Measurements from ENCODE around the gene ERP44. TPM values are rescaled to one million over a fixed set of nuclear protein-coding genes. Genes with fewer than 3 reads are reported as not detected.

ERP44 gene
- polyA plus RNA-seq, 1 of the 3 experiments (the other 2 are of a cell fraction): 10.0 TPM

DNA sequence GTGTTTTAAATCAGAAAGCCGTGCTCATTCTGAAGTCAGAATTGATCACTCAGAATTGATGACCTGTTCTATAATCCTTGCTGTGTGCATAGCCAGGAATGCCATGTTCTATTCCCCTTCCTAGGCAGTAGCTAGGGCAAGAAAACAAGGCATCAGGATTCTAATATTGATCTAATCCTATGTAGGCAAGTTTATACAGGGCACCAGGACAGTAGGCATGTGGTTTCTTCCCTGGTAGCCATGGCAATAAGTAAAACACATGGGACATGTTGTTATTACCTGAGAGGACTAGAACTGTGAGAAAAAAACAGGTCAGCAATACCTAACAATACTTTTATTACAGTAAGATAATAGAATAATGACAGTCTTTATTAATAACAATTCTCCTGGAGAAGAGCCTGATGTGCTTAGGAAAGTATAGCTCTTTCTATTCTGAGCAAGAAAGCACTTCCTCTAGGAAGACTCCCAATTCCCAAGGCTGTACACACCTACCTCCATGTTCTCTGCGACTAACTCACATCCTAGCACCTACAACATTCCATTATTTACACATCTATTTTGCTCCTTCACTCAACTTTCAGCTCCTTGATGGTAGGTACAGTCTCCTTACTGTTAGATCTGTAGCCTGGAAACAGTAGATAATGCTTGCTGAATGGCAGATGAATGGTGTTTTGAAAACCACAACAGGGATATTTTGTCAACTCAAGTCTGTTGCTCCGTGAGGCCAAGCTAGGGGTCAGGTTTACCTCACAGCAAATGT, 121.6 kb downstream of the ERP44 start:
- no peaks in the 10 kb centered on the region for H3K9me3 ChIP-seq
- H3K27ac ChIP-seq (ENCODE audit: low read depth in 2 of 2, low read length in 1 of 2): no peak overlapping the region
- H4K20me1 ChIP-seq (ENCODE audit: insufficient read depth): no peaks in the 10 kb centered on the region
- H3K36me3 ChIP-seq (replicated peaks in 1 of 2; ENCODE audit: control insufficient read depth in 1 of 2, insufficient read depth in 2 of 2, low read length in 1 of 2): peaks cover 23 to 29% of the 10 kb centered on the region in 2 experiments
- no peak overlapping the region for H3K9ac ChIP-seq
- no peaks in the 10 kb centered on the region for H3K79me2 ChIP-seq (ENCODE audit: insufficient read depth)
- H3F3A ChIP-seq (replicated peaks; ENCODE audit: insufficient read depth): no peaks in the 10 kb centered on the region
- TF ChIP-seq POLR2AphosphoS5 (IDR thresholded peaks at IDR 0.05; ENCODE audit: low read depth, low read length): 0 out of 2 replicates have a peak, but pooled peaks have one; percentile 12
- TF ChIP-seq NRF1 (IDR thresholded peaks at IDR 0.05; ENCODE audit: low read depth, low read length): no peak
- no peaks in the 10 kb centered on the region for H3K4me1 ChIP-seq (ENCODE audit: control insufficient read depth in 1 of 2, insufficient read depth in 2 of 2, low read depth in 1 of 2, low read length in 1 of 2)
- WGBS (ENCODE audit: low lambda C conversion rate): 100% methylated on average over 3 of the region's 3 CpGs
- no peaks in the 10 kb centered on the region for H3K27me3 ChIP-seq (ENCODE audit: insufficient read depth)
- no peaks in the 10 kb centered on the region for H3K9me2 ChIP-seq
- POLR2A ChIA-PET: no interaction called here
- no peak overlapping the region for H3K4me3 ChIP-seq (ENCODE audit: low read depth in 2 of 2, low read length in 1 of 2)
- no peak overlapping the region for H3K4me2 ChIP-seq
- no peak for DNase-seq
- H2AFZ ChIP-seq (ENCODE audit: low read depth): no peak overlapping the region
- CTCF ChIA-PET: interaction anchor here (1.0 kb wide), 1 partner anchor 8 kb away, joined by 3 read pairs; no protein-coding TSS in a partner anchor

DNA sequence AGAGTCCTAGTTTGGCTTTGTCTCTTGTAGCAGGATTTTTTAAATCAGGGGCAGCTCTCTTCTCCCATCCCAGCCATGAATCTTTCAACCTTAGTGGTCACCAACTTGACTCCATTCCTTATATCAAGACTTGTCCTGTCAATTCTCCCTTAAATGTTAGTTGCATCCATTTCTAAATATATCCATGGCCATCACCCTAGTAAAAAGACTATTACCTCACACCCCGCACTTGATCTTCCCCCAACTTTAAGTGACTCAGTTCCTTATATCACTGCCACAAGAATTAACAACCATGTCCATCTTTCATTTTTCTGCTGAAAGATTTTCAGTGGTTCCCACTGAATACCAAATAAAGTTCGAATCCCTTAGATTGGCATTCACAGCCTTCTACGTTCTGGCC, 125.3 kb downstream of the ERP44 start:
- no peaks in the 10 kb centered on the region for H4K20me1 ChIP-seq (ENCODE audit: insufficient read depth)
- no peaks in the 10 kb centered on the region for H3K4me1 ChIP-seq (ENCODE audit: control insufficient read depth in 1 of 2, insufficient read depth in 2 of 2, low read depth in 1 of 2, low read length in 1 of 2)
- H3K27me3 ChIP-seq (ENCODE audit: insufficient read depth): no peaks in the 10 kb centered on the region
- no peak overlapping the region for H3K4me2 ChIP-seq
- POLR2A ChIA-PET: no interaction called here
- no peak overlapping the region for H3K4me3 ChIP-seq (ENCODE audit: low read depth in 2 of 2, low read length in 1 of 2)
- TF ChIP-seq, protein P1, sequence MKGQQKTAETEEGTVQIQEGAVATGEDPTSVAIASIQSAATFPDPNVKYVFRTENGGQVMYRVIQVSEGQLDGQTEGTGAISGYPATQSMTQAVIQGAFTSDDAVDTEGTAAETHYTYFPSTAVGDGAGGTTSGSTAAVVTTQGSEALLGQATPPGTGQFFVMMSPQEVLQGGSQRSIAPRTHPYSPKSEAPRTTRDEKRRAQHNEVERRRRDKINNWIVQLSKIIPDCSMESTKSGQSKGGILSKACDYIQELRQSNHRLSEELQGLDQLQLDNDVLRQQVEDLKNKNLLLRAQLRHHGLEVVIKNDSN (IDR thresholded peaks at IDR 0.05; ENCODE audit: borderline replicate concordance, low read depth): no peak
- TF ChIP-seq NRF1 (IDR thresholded peaks at IDR 0.05; ENCODE audit: low read depth, low read length) (no peak), TCF12 (IDR thresholded peaks at IDR 0.05) (no peak)
- TF ChIP-seq, protein P2, sequence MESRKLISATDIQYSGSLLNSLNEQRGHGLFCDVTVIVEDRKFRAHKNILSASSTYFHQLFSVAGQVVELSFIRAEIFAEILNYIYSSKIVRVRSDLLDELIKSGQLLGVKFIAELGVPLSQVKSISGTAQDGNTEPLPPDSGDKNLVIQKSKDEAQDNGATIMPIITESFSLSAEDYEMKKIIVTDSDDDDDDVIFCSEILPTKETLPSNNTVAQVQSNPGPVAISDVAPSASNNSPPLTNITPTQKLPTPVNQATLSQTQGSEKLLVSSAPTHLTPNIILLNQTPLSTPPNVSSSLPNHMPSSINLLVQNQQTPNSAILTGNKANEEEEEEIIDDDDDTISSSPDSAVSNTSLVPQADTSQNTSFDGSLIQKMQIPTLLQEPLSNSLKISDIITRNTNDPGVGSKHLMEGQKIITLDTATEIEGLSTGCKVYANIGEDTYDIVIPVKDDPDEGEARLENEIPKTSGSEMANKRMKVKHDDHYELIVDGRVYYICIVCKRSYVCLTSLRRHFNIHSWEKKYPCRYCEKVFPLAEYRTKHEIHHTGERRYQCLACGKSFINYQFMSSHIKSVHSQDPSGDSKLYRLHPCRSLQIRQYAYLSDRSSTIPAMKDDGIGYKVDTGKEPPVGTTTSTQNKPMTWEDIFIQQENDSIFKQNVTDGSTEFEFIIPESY (IDR thresholded peaks at IDR 0.05; ENCODE audit: borderline replicate concordance, low read depth): no peak
- peaks cover 38 to 44% of the 10 kb centered on the region in 2 experiments for H3K36me3 ChIP-seq (replicated peaks in 1 of 2; ENCODE audit: control insufficient read depth in 1 of 2, insufficient read depth in 2 of 2, low read length in 1 of 2)
- H3F3A ChIP-seq (replicated peaks; ENCODE audit: insufficient read depth): no peaks in the 10 kb centered on the region
- no peak overlapping the region for H3K9ac ChIP-seq
- H3K27ac ChIP-seq (ENCODE audit: low read depth in 2 of 2, low read length in 1 of 2): no peak overlapping the region; a peak in 1 of 4 replicates
- 95% methylated on average over 3 of the region's 3 CpGs for WGBS (ENCODE audit: low lambda C conversion rate)
- CTCF ChIA-PET: interaction anchor here (1.5 to 1.6 kb wide), 2 partner anchors 26 to 674 kb away, joined by 3 to 5 read pairs; no protein-coding TSS in a partner anchor
- no peak overlapping the region for H2AFZ ChIP-seq (ENCODE audit: low read depth)
- H3K79me2 ChIP-seq (ENCODE audit: insufficient read depth): no peaks in the 10 kb centered on the region
- H3K9me2 ChIP-seq: no peaks in the 10 kb centered on the region
- no peaks in the 10 kb centered on the region for H3K9me3 ChIP-seq
- DNase-seq: no peak

DNA sequence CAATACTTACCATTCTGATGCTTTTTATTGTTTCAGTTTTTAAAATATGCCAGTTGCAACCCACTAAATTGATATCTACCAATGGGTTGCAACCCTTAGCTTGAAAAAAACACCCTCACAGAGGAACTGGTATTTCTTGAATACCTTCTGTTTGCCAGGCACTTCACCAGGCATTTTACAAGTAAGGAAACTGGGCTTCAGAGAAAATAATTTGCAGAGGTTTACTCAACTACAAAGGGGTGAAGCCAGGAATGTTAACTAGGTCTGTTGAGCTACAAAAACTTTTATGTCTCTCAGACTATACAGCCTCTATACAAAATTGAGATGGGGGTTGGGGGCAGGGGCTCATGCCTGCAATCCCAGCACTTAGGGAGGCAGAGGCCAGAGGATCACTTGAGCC, 127.4 kb downstream of the ERP44 start:
- H3K27me3 ChIP-seq (ENCODE audit: insufficient read depth): no peaks in the 10 kb centered on the region
- CTCF ChIA-PET: interaction anchor here (0.7 kb wide), 1 partner anchor 31 kb away, joined by 3 read pairs; no protein-coding TSS in a partner anchor
- H3K4me3 ChIP-seq (ENCODE audit: low read depth in 2 of 2, low read length in 1 of 2): no peak overlapping the region
- H3K9me3 ChIP-seq: no peaks in the 10 kb centered on the region
- H2AFZ ChIP-seq (ENCODE audit: low read depth): no peak overlapping the region
- peaks cover 44 to 53% of the 10 kb centered on the region in 2 experiments for H3K36me3 ChIP-seq (replicated peaks in 1 of 2; ENCODE audit: control insufficient read depth in 1 of 2, insufficient read depth in 2 of 2, low read length in 1 of 2)
- no peak for DNase-seq
- no peaks in the 10 kb centered on the region for H3K79me2 ChIP-seq (ENCODE audit: insufficient read depth)
- H4K20me1 ChIP-seq (ENCODE audit: insufficient read depth): no peaks in the 10 kb centered on the region
- H3F3A ChIP-seq (replicated peaks; ENCODE audit: insufficient read depth): no peaks in the 10 kb centered on the region
- POLR2A ChIA-PET: no interaction called here
- no peak overlapping the region for H3K27ac ChIP-seq (ENCODE audit: low read depth in 2 of 2, low read length in 1 of 2)
- no peaks in the 10 kb centered on the region for H3K9me2 ChIP-seq
- peaks cover 0 to 5% of the 10 kb centered on the region in 2 experiments; a peak in 2 of 4 replicates for H3K4me1 ChIP-seq (ENCODE audit: control insufficient read depth in 1 of 2, insufficient read depth in 2 of 2, low read depth in 1 of 2, low read length in 1 of 2)
- H3K4me2 ChIP-seq: no peak overlapping the region
- no peak overlapping the region for H3K9ac ChIP-seq
- TF ChIP-seq, protein P3, sequence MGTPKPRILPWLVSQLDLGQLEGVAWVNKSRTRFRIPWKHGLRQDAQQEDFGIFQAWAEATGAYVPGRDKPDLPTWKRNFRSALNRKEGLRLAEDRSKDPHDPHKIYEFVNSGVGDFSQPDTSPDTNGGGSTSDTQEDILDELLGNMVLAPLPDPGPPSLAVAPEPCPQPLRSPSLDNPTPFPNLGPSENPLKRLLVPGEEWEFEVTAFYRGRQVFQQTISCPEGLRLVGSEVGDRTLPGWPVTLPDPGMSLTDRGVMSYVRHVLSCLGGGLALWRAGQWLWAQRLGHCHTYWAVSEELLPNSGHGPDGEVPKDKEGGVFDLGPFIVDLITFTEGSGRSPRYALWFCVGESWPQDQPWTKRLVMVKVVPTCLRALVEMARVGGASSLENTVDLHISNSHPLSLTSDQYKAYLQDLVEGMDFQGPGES (IDR thresholded peaks at IDR 0.05; ENCODE audit: low read depth, low read length): no peak
- TF ChIP-seq, protein P4, sequence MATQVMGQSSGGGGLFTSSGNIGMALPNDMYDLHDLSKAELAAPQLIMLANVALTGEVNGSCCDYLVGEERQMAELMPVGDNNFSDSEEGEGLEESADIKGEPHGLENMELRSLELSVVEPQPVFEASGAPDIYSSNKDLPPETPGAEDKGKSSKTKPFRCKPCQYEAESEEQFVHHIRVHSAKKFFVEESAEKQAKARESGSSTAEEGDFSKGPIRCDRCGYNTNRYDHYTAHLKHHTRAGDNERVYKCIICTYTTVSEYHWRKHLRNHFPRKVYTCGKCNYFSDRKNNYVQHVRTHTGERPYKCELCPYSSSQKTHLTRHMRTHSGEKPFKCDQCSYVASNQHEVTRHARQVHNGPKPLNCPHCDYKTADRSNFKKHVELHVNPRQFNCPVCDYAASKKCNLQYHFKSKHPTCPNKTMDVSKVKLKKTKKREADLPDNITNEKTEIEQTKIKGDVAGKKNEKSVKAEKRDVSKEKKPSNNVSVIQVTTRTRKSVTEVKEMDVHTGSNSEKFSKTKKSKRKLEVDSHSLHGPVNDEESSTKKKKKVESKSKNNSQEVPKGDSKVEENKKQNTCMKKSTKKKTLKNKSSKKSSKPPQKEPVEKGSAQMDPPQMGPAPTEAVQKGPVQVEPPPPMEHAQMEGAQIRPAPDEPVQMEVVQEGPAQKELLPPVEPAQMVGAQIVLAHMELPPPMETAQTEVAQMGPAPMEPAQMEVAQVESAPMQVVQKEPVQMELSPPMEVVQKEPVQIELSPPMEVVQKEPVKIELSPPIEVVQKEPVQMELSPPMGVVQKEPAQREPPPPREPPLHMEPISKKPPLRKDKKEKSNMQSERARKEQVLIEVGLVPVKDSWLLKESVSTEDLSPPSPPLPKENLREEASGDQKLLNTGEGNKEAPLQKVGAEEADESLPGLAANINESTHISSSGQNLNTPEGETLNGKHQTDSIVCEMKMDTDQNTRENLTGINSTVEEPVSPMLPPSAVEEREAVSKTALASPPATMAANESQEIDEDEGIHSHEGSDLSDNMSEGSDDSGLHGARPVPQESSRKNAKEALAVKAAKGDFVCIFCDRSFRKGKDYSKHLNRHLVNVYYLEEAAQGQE (IDR thresholded peaks at IDR 0.05; ENCODE audit: low read depth, low read length): no peak
- no peak for TF ChIP-seq FOXJ3 (CRISPR knock-in tag; IDR thresholded peaks at IDR 0.05)
- no peak for TF ChIP-seq GABPA (IDR thresholded peaks at IDR 0.05; ENCODE audit: low read depth)
- TF ChIP-seq FOSL2 (IDR thresholded peaks at IDR 0.05; ENCODE audit: borderline replicate concordance, low read depth): no peak
- TF ChIP-seq, protein P1 (IDR thresholded peaks at IDR 0.05; ENCODE audit: borderline replicate concordance, low read depth): no peak
- no peak for TF ChIP-seq ELF1 (IDR thresholded peaks at IDR 0.05)
- no peak for TF ChIP-seq FOXM1 (IDR thresholded peaks at IDR 0.05; ENCODE audit: low read depth)

Measured in SK-N-SH (cell line).